Breast epithelium (tissue), 4 donors: ENCODE results near the gene ALKBH4. TPM values are rescaled to one million over a fixed set of nuclear protein-coding genes. Genes with fewer than 3 reads are reported as not detected.

Source experiments
- DNase-seq, 2 donors: peaks; one replicate each; pipeline ENCODE4 v3.0.0-alpha.2; 2019; ENCODE audit warnings: low spot score in 2 of 2
- H3K27ac ChIP-seq, 2 donors: fragments of 200-600 bp; sonication (generic) in 1 of 2; one replicate each; pipeline ENCODE4 v1.5.1; 2016 to 2019; ENCODE audit warnings: mild to moderate bottlenecking in 1 of 2
- H3K27me3 ChIP-seq, 2 donors: fragments of 200-600 bp; sonication (generic) in 1 of 2; one replicate each; pipeline versions ENCODE4 v1.5.1 to v1.6.0; 2017 to 2019; ENCODE audit warnings: control low read depth in 1 of 2, mild to moderate bottlenecking in 1 of 2
- H3K36me3 ChIP-seq: fragments of 200-600 bp; one replicate; pipeline ENCODE4 v1.5.1; 2019
- H3K4me1 ChIP-seq, 2 donors: fragments of 200-600 bp; sonication (generic); one replicate each; pipeline ENCODE4 v1.5.1; 2016 to 2019; ENCODE audit warnings: control low read depth in 1 of 2
- H3K4me3 ChIP-seq, 3 donors: fragments of 200-600 bp; sonication (generic); 1 replicate in 2 of 3; 2 replicates in 1 of 3; pipeline ENCODE4 v1.5.1; 2016 to 2019; ENCODE audit warnings: mild to moderate bottlenecking in 3 of 3, moderate library complexity in 2 of 3
- H3K9me3 ChIP-seq, 2 donors: fragments of 200-600 bp; sonication (generic) in 1 of 2; one replicate each; pipeline ENCODE4 v1.5.1; 2016 to 2019; ENCODE audit warnings: control low read depth in 1 of 2
- POLR2A ChIP-seq: fragments of 450-650 bp; IDR thresholded peaks from one replicate; pipeline ENCODE4 v1.6.1; 2016; ENCODE audit warnings: antibody characterized with exemption, mild to moderate bottlenecking, moderate library complexity
- POLR2AphosphoS5 ChIP-seq, 3 donors: sonication (generic); formaldehyde crosslinking; IDR thresholded peaks; one replicate each; pipeline ENCODE4 v1.6.1; 2017; ENCODE audit warnings: antibody characterized with exemption in 3 of 3
- intact Hi-C: fragments of 100-400 bp; cut with DNase I; formaldehyde crosslinking; loops from one replicate; pipeline ENCODE4 v1.15.1; 2023; ENCODE audit warnings: low total_unique reads
- total RNA-seq, 3 donors: library from RNA; depleted of rRNA; stranded (reverse); fragments of >200 nt; gene quantifications; one replicate each; pipeline ENCODE4 v1.1.0, GENCODE V29; 2016
- TF ChIP-seq, protein P1 (sequence below), 3 donors: fragments of 450-650 bp; IDR thresholded peaks; one replicate each; pipeline ENCODE4 v1.5.1; 2016 to 2017; ENCODE audit warnings: antibody characterized with exemption in 3 of 3, mild to moderate bottlenecking in 3 of 3, moderate library complexity in 3 of 3

Gene ALKBH4
- total RNA-seq, 3 donors from 2014 or later: 15.1 to 28.5 (median 17.8) TPM

DNA sequence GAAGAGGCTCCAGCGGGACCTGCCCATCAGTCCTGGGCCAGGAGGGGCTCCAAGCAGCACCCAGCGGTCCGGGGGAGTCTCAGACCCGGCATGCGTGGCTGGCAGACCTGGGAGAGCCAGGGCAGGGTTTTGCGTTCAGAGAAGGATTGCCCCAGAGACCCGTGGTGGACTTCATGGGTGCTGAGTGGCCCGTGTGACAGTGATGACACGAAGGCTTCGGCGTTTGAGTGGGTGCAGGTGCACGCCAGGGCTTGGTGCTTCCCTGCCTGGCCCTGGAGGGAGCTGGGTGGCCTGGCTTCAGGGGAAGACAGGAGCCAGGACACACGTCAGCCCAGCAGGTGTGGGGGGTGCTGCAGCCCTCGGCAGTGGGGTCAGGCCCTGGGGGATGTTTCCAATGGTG lies 17.4 kb downstream of the ALKBH4 start:
- no peaks in the 10 kb centered on the region for H3K9me3 ChIP-seq
- TF ChIP-seq, protein P1, sequence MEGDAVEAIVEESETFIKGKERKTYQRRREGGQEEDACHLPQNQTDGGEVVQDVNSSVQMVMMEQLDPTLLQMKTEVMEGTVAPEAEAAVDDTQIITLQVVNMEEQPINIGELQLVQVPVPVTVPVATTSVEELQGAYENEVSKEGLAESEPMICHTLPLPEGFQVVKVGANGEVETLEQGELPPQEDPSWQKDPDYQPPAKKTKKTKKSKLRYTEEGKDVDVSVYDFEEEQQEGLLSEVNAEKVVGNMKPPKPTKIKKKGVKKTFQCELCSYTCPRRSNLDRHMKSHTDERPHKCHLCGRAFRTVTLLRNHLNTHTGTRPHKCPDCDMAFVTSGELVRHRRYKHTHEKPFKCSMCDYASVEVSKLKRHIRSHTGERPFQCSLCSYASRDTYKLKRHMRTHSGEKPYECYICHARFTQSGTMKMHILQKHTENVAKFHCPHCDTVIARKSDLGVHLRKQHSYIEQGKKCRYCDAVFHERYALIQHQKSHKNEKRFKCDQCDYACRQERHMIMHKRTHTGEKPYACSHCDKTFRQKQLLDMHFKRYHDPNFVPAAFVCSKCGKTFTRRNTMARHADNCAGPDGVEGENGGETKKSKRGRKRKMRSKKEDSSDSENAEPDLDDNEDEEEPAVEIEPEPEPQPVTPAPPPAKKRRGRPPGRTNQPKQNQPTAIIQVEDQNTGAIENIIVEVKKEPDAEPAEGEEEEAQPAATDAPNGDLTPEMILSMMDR (IDR thresholded peaks at IDR 0.05): no peak
- TF ChIP-seq POLR2AphosphoS5 (IDR thresholded peaks at IDR 0.05) (no peak), POLR2A (no peak)
- H3K4me1 ChIP-seq: no peaks in the 10 kb centered on the region
- no peaks in the 10 kb centered on the region for H3K36me3 ChIP-seq
- H3K27me3 ChIP-seq: no peaks in the 10 kb centered on the region
- no peak overlapping the region for H3K4me3 ChIP-seq
- no peak overlapping the region for H3K27ac ChIP-seq
- DNase-seq: no peak
- intact Hi-C loops: no loop called here

DNA sequence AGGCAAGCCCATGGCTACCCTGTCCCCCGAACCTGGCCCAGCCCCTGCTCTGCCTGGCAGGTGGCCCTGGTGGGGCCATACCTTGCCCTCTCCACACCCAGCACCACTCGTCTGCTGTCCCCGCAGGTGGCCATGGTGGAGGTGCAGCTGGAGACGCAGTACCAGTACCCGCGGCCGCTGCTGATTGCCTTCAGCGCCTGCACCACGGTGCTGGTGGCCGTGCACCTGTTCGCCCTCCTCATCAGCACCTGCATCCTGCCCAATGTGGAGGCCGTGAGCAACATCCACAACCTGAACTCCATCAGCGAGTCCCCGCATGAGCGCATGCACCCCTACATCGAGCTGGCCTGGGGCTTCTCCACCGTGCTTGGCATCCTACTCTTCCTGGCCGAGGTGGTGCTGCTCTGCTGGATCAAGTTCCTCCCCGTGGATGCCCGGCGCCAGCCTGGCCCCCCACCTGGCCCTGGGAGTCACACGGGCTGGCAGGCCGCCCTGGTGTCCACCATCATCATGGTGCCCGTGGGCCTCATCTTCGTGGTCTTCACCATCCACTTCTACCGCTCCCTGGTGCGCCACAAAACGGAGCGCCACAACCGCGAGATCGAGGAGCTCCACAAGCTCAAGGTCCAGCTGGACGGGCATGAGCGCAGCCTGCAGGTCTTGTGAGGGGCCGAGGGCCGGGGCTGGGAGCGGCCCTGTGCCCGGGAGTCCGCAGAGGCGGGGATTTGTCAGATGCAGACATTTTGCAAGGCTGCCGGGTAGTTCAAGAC lies 18.1 kb downstream of the ALKBH4 start:
- Histone ChIP-seq H3K4me1 (no peaks in the 10 kb centered on the region), H3K4me3 (no peak overlapping the region), H3K27ac (no peak overlapping the region), H3K27me3 (no peaks in the 10 kb centered on the region), H3K9me3 (no peaks in the 10 kb centered on the region), H3K36me3 (no peaks in the 10 kb centered on the region)
- intact Hi-C loops: no loop called here
- DNase-seq: no peak
- TF ChIP-seq POLR2A (no peak), POLR2AphosphoS5 (IDR thresholded peaks at IDR 0.05) (no peak)
- TF ChIP-seq, protein P1 (IDR thresholded peaks at IDR 0.05): no peak

DNA sequence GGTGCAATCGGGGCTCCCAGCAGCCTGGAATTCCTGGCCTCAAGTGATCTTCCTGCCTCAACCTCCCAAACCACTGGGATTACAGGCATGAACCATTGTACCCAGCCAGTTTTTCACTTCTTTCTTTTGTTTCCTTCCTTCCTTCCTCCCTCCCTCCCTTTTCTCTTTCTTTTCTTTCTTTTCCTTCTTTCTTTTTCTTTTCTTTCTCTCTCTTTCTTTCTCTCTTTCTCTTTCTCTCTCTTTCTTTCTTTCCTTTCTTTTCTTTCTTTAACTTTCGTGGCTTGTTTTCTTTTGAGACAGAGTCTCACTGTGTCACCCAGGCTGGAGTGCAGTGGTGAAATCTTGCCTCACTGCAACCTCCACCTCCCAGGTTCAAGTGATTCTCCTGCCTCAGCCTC lies 19.0 kb downstream of the ALKBH4 start:
- H3K4me1 ChIP-seq: no peaks in the 10 kb centered on the region
- H3K9me3 ChIP-seq: no peaks in the 10 kb centered on the region
- no peak overlapping the region for H3K4me3 ChIP-seq
- intact Hi-C loops: no loop called here
- no peak for DNase-seq
- TF ChIP-seq POLR2A: no peak
- TF ChIP-seq, protein P1 (IDR thresholded peaks at IDR 0.05): no peak
- TF ChIP-seq POLR2AphosphoS5 (IDR thresholded peaks at IDR 0.05): no peak
- no peaks in the 10 kb centered on the region for H3K36me3 ChIP-seq
- no peak overlapping the region for H3K27ac ChIP-seq
- no peaks in the 10 kb centered on the region for H3K27me3 ChIP-seq

DNA sequence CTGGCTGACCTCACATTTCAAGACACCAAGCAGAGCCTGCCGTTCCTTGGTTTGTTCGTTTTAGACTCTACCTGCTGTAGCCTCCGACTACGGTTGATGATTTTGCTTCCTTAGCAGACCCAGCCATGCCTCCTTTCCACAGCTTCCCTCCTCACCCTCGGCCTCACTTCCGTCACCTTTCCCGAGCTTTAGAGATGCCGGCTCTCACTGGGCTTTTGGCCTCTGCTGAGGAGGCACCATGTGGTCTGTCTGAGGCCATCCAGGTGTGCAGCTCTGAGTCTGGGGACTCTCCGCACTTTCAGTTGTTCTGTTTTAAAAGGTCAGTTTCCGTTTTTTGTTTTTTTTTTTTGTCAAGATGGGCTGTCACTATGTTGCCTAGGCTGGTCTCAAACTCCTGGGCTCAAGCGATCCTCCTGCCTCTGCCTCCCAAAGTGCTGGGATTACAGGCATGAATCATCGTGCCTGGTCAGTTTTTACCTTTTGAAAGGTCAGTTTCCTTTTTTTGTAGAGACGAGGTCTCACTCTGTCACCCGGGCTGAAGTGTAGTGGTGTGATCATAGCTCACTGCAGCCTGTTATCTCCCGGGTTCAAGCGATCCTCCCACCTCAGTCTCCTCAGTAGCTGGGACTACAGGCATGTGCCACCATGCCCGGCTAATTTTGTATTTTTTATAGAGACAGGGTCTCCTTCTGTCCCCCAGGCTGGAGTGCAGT lies 19.5 kb downstream of the ALKBH4 start:
- TF ChIP-seq, protein P1 (IDR thresholded peaks at IDR 0.05): no peak
- no peak for TF ChIP-seq POLR2A
- no peak for TF ChIP-seq POLR2AphosphoS5 (IDR thresholded peaks at IDR 0.05)
- H3K36me3 ChIP-seq: no peaks in the 10 kb centered on the region
- H3K4me3 ChIP-seq: no peak overlapping the region

More for the DNA sequence above, 19.5 kb downstream of the ALKBH4 start:
- no peak for DNase-seq
- intact Hi-C loops: no loop called here
- Histone ChIP-seq H3K4me1 (no peaks in the 10 kb centered on the region), H3K27ac (no peak overlapping the region), H3K27me3 (no peaks in the 10 kb centered on the region), H3K9me3 (no peaks in the 10 kb centered on the region)
